ENCODE results near the gene ANTXRL.

- TF ChIP-seq POLR2A (IDR thresholded peaks at IDR 0.05; ENCODE audit: low read length) = no peak
- TF ChIP-seq GATA1 (IDR thresholded peaks at IDR 0.05; ENCODE audit: low read depth, low read length) = no peak
Measured at GRCh38 chr10:46286991-46287693, at the start of gene ANTXRL.
